ENCODE data around the gene EID3. TPM values are rescaled to one million over a fixed set of nuclear protein-coding genes. Genes with fewer than 3 reads are reported as not detected.
"Not testable (repeated sequence)": the region's sequence is repeated elsewhere in the genome, so short reads cannot be mapped to it uniquely, and the experiment has no call there.

EID3 gene
- total RNA-seq, 1 experiment from 2014 or later, result 1.2 TPM

- DNase-seq (ENCODE audit: low spot score), result no peak
Measured at GRCh38 chr12:104312202-104312601, 8.7 kb downstream of the EID3 start.

GRCh38 chr12:104312654-104313053, 9.1 kb downstream of the EID3 start:
- no peak for DNase-seq (ENCODE audit: low spot score)

GRCh38 chr12:104313568-104314241, 10.2 kb downstream of the EID3 start:
- no peak for DNase-seq (ENCODE audit: low spot score)

- DNase-seq (ENCODE audit: low spot score), result no peak
Measured at GRCh38 chr12:104314242-104314614, 10.7 kb downstream of the EID3 start.

- DNase-seq (ENCODE audit: low spot score), result no peak
Measured at GRCh38 chr12:104315326-104316224, 12.0 kb downstream of the EID3 start.

GRCh38 chr12:104316936-104317335, 13.4 kb downstream of the EID3 start:
- DNase-seq (ENCODE audit: low spot score), result no peak

- DNase-seq (ENCODE audit: low spot score), result no peak
Measured at GRCh38 chr12:104317538-104318210, 14.1 kb downstream of the EID3 start.

GRCh38 chr12:104319028-104319427, 15.5 kb downstream of the EID3 start:
- no peak for DNase-seq (ENCODE audit: low spot score)

- no peak for DNase-seq (ENCODE audit: low spot score)
Measured at GRCh38 chr12:104319918-104320626, 16.5 kb downstream of the EID3 start.

GRCh38 chr12:104320627-104321024, 17.1 kb downstream of the EID3 start:
- no peak for DNase-seq (ENCODE audit: low spot score)

- DNase-seq (ENCODE audit: low spot score), result no peak
Measured at GRCh38 chr12:104321949-104322348, 18.4 kb downstream of the EID3 start.

GRCh38 chr12:104322533-104322932, 19.0 kb downstream of the EID3 start:
- DNase-seq (ENCODE audit: low spot score), result not testable (repeated sequence)

GRCh38 chr12:104323899-104324298, 20.4 kb downstream of the EID3 start:
- no peak for DNase-seq (ENCODE audit: low spot score)

- not testable (repeated sequence) for DNase-seq (ENCODE audit: low spot score)
Measured at GRCh38 chr12:104328278-104328677, 24.7 kb downstream of the EID3 start.

- no peak for DNase-seq (ENCODE audit: low spot score)
Measured at GRCh38 chr12:104328790-104329189, 25.3 kb downstream of the EID3 start.

- DNase-seq (ENCODE audit: low spot score), result no peak
Measured at GRCh38 chr12:104329707-104330532, 26.4 kb downstream of the EID3 start.

GRCh38 chr12:104331376-104331775, 27.8 kb downstream of the EID3 start:
- DNase-seq (ENCODE audit: low spot score), result no peak

GRCh38 chr12:104332273-104332672, 28.7 kb downstream of the EID3 start:
- not testable (repeated sequence) for DNase-seq (ENCODE audit: low spot score)

GRCh38 chr12:104333692-104334255, 30.2 kb downstream of the EID3 start:
- no peak for DNase-seq (ENCODE audit: low spot score)

GRCh38 chr12:104334581-104334980, 31.0 kb downstream of the EID3 start:
- DNase-seq (ENCODE audit: low spot score), result no peak

- no peak for DNase-seq (ENCODE audit: low spot score)
Measured at GRCh38 chr12:104336115-104336514, 32.6 kb downstream of the EID3 start.

Data from H4 (cell line).